ENCODE results near the gene SLC25A48.
"Not testable (repeated sequence)": the region's sequence is repeated elsewhere in the genome, so short reads cannot be mapped to it uniquely, and the experiment has no call there.

Gene SLC25A48

GRCh38 chr5:135851915-135852845, 17.7 kb downstream of the SLC25A48 start:
- no peak for FAIRE-seq
- DNase-seq (ENCODE audit: insufficient read length, low spot score): no peak

GRCh38 chr5:135857630-135858311, 23.3 kb downstream of the SLC25A48 start:
- no peak for FAIRE-seq
- DNase-seq (ENCODE audit: insufficient read length, low spot score): no peak

GRCh38 chr5:135859186-135859585, 24.7 kb downstream of the SLC25A48 start:
- FAIRE-seq; DNase-seq (ENCODE audit: insufficient read length, low spot score): not testable (repeated sequence)

- FAIRE-seq: no peak
- no peak for DNase-seq (ENCODE audit: insufficient read length, low spot score)
Observed at GRCh38 chr5:135859641-135860040, 25.2 kb downstream of the SLC25A48 start.

GRCh38 chr5:135861641-135862040, 27.2 kb downstream of the SLC25A48 start:
- FAIRE-seq (no peak), DNase-seq (ENCODE audit: insufficient read length, low spot score) (no peak)

- FAIRE-seq: no peak
- DNase-seq (ENCODE audit: insufficient read length, low spot score): no peak
Observed at GRCh38 chr5:135862086-135862485, 27.6 kb downstream of the SLC25A48 start.

DNA sequence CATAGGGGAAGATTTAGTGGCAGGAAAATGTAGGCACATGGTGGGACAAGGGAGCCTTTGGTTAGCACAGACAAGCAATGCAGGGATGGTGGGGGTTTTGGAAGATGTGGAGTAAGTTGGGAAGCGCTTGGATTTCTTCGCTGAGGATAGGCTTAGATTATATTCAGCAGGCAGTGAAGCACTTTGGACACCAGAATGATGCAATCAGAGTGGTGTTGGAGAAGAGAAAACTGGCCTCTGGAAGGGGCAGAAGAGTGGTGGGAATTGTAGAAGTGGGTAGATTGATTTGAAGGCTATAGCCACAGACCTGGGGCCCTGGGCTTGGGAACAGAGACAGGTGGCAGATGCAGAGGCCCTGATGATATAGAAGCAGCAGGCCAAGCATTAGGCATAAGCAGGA, 28.3 kb downstream of the SLC25A48 start:
- no peak for FAIRE-seq
- no peak for DNase-seq (ENCODE audit: insufficient read length, low spot score)

DNA sequence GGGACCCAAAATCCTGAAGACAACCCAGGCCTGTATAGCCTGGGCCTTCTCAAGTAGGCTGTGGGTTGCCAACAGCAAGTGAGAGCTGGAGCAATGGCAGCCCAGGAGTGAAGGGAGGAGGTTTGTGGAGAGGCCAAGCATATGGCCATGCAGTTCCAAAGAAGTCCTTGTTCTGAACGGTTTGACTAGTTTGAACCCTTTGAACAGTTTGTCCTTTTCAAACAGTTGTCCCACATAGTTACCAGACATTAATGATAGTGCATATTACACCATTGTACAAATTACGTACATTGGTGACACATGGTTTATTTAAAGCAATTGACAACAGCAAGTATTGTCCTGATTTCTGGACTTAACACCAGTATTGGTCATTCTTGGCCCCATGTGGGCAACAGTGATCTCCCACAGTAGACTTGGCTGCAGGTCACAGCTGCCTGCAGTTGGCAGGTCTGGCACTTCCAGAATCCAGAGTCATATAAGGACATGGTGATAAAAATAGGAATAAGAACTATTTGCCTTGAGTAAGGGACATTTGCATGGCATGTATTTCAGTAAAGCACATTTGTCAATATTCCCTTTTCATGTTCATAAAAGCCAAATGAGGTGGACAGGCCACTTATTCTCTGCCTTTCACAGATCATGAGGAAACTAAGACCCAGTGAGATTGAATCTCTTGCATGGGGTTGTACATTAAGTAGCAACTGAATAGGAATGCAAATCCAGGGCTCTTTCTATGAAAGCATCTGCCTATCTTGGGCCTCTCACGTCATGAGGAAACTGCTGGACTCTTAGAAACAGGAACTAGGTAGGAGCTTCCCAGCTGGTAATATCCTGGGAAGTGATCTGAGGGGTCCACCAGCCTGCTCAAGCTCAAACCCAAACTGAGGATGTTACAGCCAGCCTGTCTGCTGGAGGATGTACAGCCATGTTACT, 30.3 kb downstream of the SLC25A48 start:
- DNase-seq (ENCODE audit: insufficient read length, low spot score): no peak
- FAIRE-seq: no peak

- DNase-seq (ENCODE audit: insufficient read length, low spot score) (no peak), FAIRE-seq (no peak)
Observed at GRCh38 chr5:135866016-135866415, 31.6 kb downstream of the SLC25A48 start.

GRCh38 chr5:135867599-135867998, 33.1 kb downstream of the SLC25A48 start:
- DNase-seq (ENCODE audit: insufficient read length, low spot score) (no peak), FAIRE-seq (no peak)

DNA sequence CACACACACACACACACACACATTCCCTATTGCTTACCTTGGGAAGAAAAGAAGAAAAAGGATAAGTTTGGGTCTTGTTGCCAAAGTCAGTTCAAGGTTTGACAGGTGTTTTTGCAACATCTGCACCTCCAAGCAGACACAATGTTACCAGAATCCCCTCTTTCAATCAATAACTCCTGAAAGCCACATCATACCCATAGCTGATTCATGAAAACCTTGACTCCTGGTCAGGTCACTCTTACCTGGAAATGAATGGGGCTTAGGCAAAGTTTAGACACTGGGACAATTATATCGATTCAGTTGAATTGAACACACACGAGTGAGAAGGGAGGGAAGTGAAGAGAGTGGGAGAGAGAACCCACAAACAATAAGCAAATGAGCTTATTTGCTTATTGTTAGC, 34.2 kb downstream of the SLC25A48 start:
- DNase-seq (ENCODE audit: insufficient read length, low spot score) (no peak), FAIRE-seq (no peak)

DNA sequence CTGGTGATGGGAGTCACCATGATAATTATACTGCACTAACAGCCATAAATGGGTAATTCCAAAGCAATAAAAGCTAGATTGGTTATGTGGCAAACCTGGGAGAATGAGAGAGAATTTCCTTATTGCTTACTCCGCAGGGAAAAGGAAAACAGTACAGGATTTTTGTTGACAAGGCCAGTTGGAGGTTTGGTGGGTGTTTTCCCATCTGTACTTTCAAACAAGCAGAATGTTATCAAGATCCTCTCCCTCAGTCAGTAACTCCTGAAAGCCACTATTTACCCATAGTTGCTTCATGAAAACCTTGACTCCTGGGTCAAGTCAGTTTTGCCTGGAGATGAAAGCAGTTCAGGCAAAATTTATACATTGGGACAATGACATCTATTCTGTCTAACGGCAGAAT, 34.8 kb downstream of the SLC25A48 start:
- DNase-seq (ENCODE audit: insufficient read length, low spot score): no peak
- no peak for FAIRE-seq

DNA sequence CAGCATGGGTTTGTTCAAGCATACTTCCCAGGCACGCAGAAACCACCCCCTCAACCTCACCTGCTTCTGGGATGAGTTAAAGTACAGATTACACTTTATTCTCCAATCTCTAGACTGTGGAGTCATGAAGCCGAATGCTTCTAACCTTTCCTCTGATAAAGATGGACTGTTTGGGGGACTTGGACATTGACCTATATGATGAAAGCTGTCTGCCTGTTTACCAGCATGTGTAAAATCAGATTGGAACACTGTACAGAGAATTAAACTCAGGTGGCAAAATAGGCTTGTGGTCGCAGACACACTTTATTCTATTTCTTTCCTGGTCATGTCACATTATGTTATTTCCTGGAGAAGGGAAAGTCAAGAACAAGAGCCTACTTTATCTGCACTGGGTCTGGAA, 35.5 kb downstream of the SLC25A48 start:
- no peak for FAIRE-seq

DNA sequence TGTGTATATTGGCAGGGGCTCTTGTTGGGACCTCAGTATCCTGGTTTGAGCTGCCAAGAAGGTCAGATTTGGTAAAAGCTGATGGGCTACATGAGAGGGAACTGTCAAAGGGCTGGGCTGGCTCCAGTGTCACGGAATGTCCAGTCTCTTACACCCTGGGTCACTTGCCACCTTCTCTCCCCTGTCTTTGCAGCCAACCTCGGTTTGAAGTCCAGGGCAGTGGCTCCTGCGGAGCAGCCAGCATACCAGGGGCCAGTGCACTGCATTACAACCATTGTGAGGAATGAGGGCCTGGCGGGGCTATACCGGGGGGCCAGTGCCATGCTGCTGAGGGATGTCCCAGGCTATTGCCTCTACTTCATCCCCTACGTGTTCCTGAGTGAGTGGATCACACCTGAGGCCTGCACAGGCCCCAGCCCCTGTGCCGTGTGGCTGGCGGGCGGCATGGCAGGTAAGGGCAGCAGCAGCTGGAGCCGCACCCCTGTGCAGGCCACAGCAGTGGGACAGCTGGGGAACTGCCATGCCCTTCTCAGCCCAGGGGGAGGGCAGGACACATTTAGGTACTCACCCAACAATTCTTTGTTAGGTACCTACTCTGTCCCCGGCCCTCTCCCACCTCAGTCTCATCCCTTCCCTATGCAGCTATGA, 36.9 kb downstream of the SLC25A48 start:
- no peak for DNase-seq (ENCODE audit: insufficient read length, low spot score)
- no peak for FAIRE-seq

More for the DNA sequence above, 35.5 kb downstream of the SLC25A48 start:
- DNase-seq (ENCODE audit: insufficient read length, low spot score): no peak

GRCh38 chr5:135873831-135874230, 39.4 kb downstream of the SLC25A48 start:
- FAIRE-seq: no peak
- DNase-seq (ENCODE audit: insufficient read length, low spot score): no peak

GRCh38 chr5:135874461-135874860, 40.0 kb downstream of the SLC25A48 start:
- FAIRE-seq (no peak), DNase-seq (ENCODE audit: insufficient read length, low spot score) (no peak)

GRCh38 chr5:135875567-135875966, 41.1 kb downstream of the SLC25A48 start:
- FAIRE-seq: no peak

DNA sequence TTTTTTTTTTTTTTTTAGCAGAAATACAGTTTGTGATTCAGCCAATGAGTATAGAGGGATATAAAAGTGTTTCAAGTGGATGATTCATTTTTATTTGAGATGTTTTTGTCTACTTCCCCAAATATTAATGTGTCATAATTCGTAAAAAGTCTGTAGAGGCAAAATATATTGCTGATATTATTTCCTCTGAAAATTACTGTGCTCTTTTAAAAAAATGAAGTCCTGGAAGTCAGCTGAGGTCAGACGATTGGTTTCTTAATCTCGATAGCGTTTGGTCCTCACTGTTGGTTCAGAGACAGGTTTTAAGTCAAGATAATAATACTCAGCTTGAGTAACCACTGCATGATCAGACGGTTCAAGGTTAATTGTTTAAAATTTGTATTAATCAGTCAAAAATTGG, 41.7 kb downstream of the SLC25A48 start:
- DNase-seq (ENCODE audit: insufficient read length, low spot score) (no peak), FAIRE-seq (no peak)

More at GRCh38 chr5:135875567-135875966, 41.1 kb downstream of the SLC25A48 start:
- DNase-seq (ENCODE audit: insufficient read length, low spot score): no peak

DNA sequence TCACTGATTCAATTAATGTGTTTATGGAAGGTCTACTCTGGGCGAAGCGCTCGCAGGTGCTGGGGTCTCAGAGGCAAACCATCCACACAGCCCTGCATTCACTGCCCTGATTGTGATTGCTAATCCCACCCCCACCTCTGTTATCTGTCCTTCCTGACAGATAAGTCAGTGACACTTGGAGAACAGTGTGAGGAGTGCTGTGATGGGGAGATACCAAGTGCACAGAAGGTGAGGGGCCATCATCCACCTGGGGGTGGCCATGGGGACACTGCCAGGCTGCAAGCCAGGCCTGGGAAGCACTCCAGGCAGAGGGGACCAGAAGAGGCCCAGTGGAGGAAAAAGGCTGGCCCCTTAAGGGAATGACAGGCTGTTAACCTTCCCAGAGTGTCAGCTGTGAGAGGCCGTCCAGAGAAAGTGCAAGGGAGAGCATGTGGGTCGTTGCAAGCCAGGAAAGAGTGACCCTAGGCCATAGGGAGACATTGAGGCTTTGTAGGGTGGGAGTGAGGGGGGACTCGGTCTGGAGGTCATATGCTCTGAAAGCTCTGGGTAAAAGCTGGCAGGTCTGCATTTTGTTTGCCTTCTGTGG, 43.2 kb downstream of the SLC25A48 start:
- DNase-seq (ENCODE audit: insufficient read length, low spot score) (no peak), FAIRE-seq (no peak)

DNA sequence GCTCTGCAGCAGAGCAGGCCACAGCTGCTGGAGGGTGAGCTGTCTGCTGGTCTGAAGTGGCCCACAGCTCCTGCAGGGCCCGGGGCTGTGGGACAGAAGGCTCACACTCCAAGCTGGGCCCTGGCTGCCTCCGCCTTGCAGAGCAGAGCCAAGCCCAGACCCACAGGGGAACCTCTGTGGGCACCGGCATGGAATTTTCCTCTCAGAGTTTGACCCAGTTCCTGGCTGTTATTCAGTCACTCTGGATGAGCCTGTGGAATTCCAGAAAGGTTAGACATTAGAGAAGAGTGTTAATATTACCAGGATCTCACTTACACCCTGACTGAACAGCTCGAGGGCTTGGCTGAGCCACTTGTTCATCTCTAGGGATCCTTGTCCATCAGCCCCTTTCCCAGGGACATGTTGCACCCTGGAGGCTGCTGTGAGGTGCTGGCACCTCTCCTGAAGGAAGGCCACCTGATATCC, 43.7 kb downstream of the SLC25A48 start:
- FAIRE-seq (no peak), DNase-seq (ENCODE audit: insufficient read length, low spot score) (no peak)
